Umbilical cord (tissue), 2 donors: ENCODE data around the gene AFAP1. TPM values are rescaled to one million over a fixed set of nuclear protein-coding genes. Genes with fewer than 3 reads are reported as not detected.
A peak's percentile ranks its signal among the peaks of the same experiment; 100 is the strongest.

Experiments used
- DNase-seq: peaks from one replicate; pipeline ENCODE4 v3.0.0-alpha.2; 2015; ENCODE audit warnings: low spot score
- total RNA-seq: library from RNA; depleted of rRNA; stranded (reverse); fragments of >200 nt; gene quantifications from one replicate; pipeline ENCODE4 v1.2.3, GENCODE V29; 2014; ENCODE audit warnings: low replicate concordance; ENCODE audit not compliant: insufficient read depth

AFAP1 gene
- total RNA-seq, 1 donor from 2014 or later: 59.5 TPM

- no peak for DNase-seq
Observed at GRCh38 chr4:7867701-7868435, 71.8 kb downstream of the AFAP1 start.

GRCh38 chr4:7867191-7867590, 72.5 kb downstream of the AFAP1 start:
- peak; percentile 72 for DNase-seq

GRCh38 chr4:7865533-7865932, 74.1 kb downstream of the AFAP1 start:
- DNase-seq: no peak

- DNase-seq: no peak
Observed at GRCh38 chr4:7864685-7865084, 75.0 kb downstream of the AFAP1 start.

- peak; percentile 89 for DNase-seq
Observed at GRCh38 chr4:7863911-7864681, 75.6 kb downstream of the AFAP1 start.

GRCh38 chr4:7862561-7863192, 77.0 kb downstream of the AFAP1 start:
- DNase-seq: no peak

- peak; percentile 55 for DNase-seq
Observed at GRCh38 chr4:7861440-7861881, 78.2 kb downstream of the AFAP1 start.

GRCh38 chr4:7860600-7861163, 79.0 kb downstream of the AFAP1 start:
- DNase-seq: no peak

GRCh38 chr4:7859326-7859725, 80.3 kb downstream of the AFAP1 start:
- DNase-seq: no peak

- no peak for DNase-seq
Observed at GRCh38 chr4:7858498-7858897, 81.2 kb downstream of the AFAP1 start.

GRCh38 chr4:7857993-7858392, 81.7 kb downstream of the AFAP1 start:
- no peak for DNase-seq

GRCh38 chr4:7857238-7857701, 82.4 kb downstream of the AFAP1 start:
- DNase-seq: peak; percentile 88

GRCh38 chr4:7855731-7856130, 83.9 kb downstream of the AFAP1 start:
- DNase-seq: no peak

- no peak for DNase-seq
Observed at GRCh38 chr4:7854697-7855370, 84.8 kb downstream of the AFAP1 start.

- no peak for DNase-seq
Observed at GRCh38 chr4:7854216-7854615, 85.4 kb downstream of the AFAP1 start.

GRCh38 chr4:7853271-7853670, 86.4 kb downstream of the AFAP1 start:
- no peak for DNase-seq

- no peak for DNase-seq
Observed at GRCh38 chr4:7852568-7853185, 87.0 kb downstream of the AFAP1 start.

GRCh38 chr4:7850489-7850888, 89.2 kb downstream of the AFAP1 start:
- DNase-seq: no peak

- DNase-seq: no peak
Observed at GRCh38 chr4:7847206-7847605, 92.5 kb downstream of the AFAP1 start.

GRCh38 chr4:7845493-7846128, 94.0 kb downstream of the AFAP1 start:
- no peak for DNase-seq

- peak; percentile 42 for DNase-seq
Observed at GRCh38 chr4:7844594-7844991, 95.1 kb downstream of the AFAP1 start.
